ENCODE measurements around the gene PLAC1. TPM values are rescaled to one million over a fixed set of nuclear protein-coding genes. Genes with fewer than 3 reads are reported as not detected.

PLAC1 gene
- total and polyA plus RNA-seq, 2 of the 4 experiments (the other 2 are of a cell fraction), result 0.36 to 0.74 TPM

GRCh38 chrX:134683351-134684005, 25.2 kb upstream of the PLAC1 start:
- H3K4ac ChIP-seq (ENCODE audit: low read depth, low read length), result no peak overlapping the region
- no peak overlapping the region for H3K14ac ChIP-seq (replicated peaks; ENCODE audit: low read depth, low read length)
- H4K91ac ChIP-seq (ENCODE audit: insufficient read depth, low read depth, low read length), result no peak overlapping the region
- H2AK5ac ChIP-seq (ENCODE audit: low read depth, low read length), result no peak overlapping the region
- H3K27ac ChIP-seq (ENCODE audit: insufficient read depth, low read length), result no peak overlapping the region
- peaks cover 1% of the 10 kb centered on the region; the same call in 1 of the 2 replicates for H3K4me1 ChIP-seq (ENCODE audit: control insufficient read depth, insufficient read depth, low read length)
- no peak overlapping the region for H2BK15ac ChIP-seq (ENCODE audit: low read depth, low read length)
- DNase-seq, result no peak
- no peak for ATAC-seq (ENCODE audit: low read depth)
- no peak overlapping the region for H3K9ac ChIP-seq (ENCODE audit: low read depth, low read length)
- no peak overlapping the region for H4K8ac ChIP-seq (ENCODE audit: low read depth in 2 of 2, low read length in 2 of 2)
- no peak overlapping the region for H3K23ac ChIP-seq (ENCODE audit: low read depth, low read length)
- 0 out of 2 replicates have a peak overlapping the region, but pooled peaks have one; percentile 12 for H2BK120ac ChIP-seq (ENCODE audit: low read depth, low read length)
- no peak overlapping the region for H4K5ac ChIP-seq (ENCODE audit: low read depth, low read length)
- H3K79me1 ChIP-seq (ENCODE audit: low read depth in 1 of 2, low read length in 2 of 2), result no peaks in the 10 kb centered on the region
- TF ChIP-seq BHLHE40 (IDR thresholded peaks at IDR 0.05; ENCODE audit: low read depth, low read length) (no peak), MAZ (IDR thresholded peaks at IDR 0.05; ENCODE audit: borderline replicate concordance, low read depth, low read length) (no peak), RAD21 (IDR thresholded peaks at IDR 0.05; ENCODE audit: low read length) (no peak), MAFK (IDR thresholded peaks at IDR 0.05; ENCODE audit: low read depth, low read length) (no peak), FOS (IDR thresholded peaks at IDR 0.05; ENCODE audit: low read depth, low read length) (no peak), NFE2L2 (IDR thresholded peaks at IDR 0.05; ENCODE audit: low read depth, low read length) (no peak), USF2 (IDR thresholded peaks at IDR 0.05; ENCODE audit: low read depth, low read length) (no peak)
- H2BK20ac ChIP-seq (ENCODE audit: low read depth, low read length), result no peak overlapping the region; the same call in 1 of the 2 replicates
- CTCF ChIA-PET, result interaction anchor here (0.5 kb wide), 1 partner anchor 69 kb away, joined by 3 read pairs; no protein-coding TSS in a partner anchor
- H3K9me3 ChIP-seq (ENCODE audit: control insufficient read depth, insufficient read depth, low read length), result no peaks in the 10 kb centered on the region
- WGBS, 2 experiments (ENCODE audit: extremely low coverage in 2 of 2, insufficient read length in 1 of 2), result no CpG with 5 or more reads among the region's 3 CpGs
- H2BK5ac ChIP-seq (ENCODE audit: low read depth, low read length, poor library complexity, severe bottlenecking), result no peak overlapping the region
- intact Hi-C loops (cut with micrococcal nuclease), result no loop called here
- no peak overlapping the region for H3K56ac ChIP-seq (ENCODE audit: extremely low read depth, insufficient read depth, low read length)
- H4K20me1 ChIP-seq (ENCODE audit: insufficient read depth, low read length), result no peaks in the 10 kb centered on the region
- H3K18ac ChIP-seq (ENCODE audit: low read depth, low read length), result no peak overlapping the region
- H3K27me3 ChIP-seq (ENCODE audit: control insufficient read depth, insufficient read depth, low read length), result no peaks in the 10 kb centered on the region
- H3K4me3 ChIP-seq (ENCODE audit: insufficient read depth, low read depth, low read length), result no peak overlapping the region
- dilution Hi-C loops (cut with HindIII; ENCODE audit: low sequenced_read_pairs, unreplicated experiment), result no loop called here
- H3K9me1 ChIP-seq (ENCODE audit: insufficient read depth, low read length), result no peaks in the 10 kb centered on the region
- POLR2A ChIA-PET (ENCODE audit: unreplicated experiment), result no interaction called here
- H3K4me2 ChIP-seq (ENCODE audit: low read depth, low read length), result no peak overlapping the region
- no TSS peak for BruUV-seq (replicated peaks)
- H2AFZ ChIP-seq (replicated peaks; ENCODE audit: low read length, poor library complexity), result no peak overlapping the region
- H2AK9ac ChIP-seq (replicated peaks; ENCODE audit: low read depth, low read length, poor library complexity), result no peak overlapping the region
- in situ Hi-C loops (cut with MboI; ENCODE audit: low sequenced_read_pairs), result no loop called here
- no peaks in the 10 kb centered on the region for H3K36me3 ChIP-seq (ENCODE audit: control insufficient read depth, insufficient read depth, low read length)

All from IMR-90 (cell line).